ENCODE results near the gene VWA3B.

VWA3B gene

GRCh38 chr2:98308068-98308467 lies 221.1 kb downstream of the VWA3B start:
- TF ChIP-seq CTCF (conservative IDR thresholded peaks at IDR 0.05; ENCODE audit: control insufficient read depth, insufficient read depth, low read depth, low read length), result no peak
- peak; percentile 25 for DNase-seq (ENCODE audit: low read depth)
- no peak overlapping the region for H3K4me3 ChIP-seq (ENCODE audit: control insufficient read depth, low read depth, low read length)

GRCh38 chr2:98308532-98308931 lies 221.6 kb downstream of the VWA3B start:
- no peak for DNase-seq (ENCODE audit: low read depth)
- TF ChIP-seq CTCF (conservative IDR thresholded peaks at IDR 0.05; ENCODE audit: control insufficient read depth, insufficient read depth, low read depth, low read length), result no peak
- no peak overlapping the region for H3K4me3 ChIP-seq (ENCODE audit: control insufficient read depth, low read depth, low read length)

- no peak for DNase-seq (ENCODE audit: low read depth)
- no peak overlapping the region for H3K4me3 ChIP-seq (ENCODE audit: control insufficient read depth, low read depth, low read length)
- TF ChIP-seq CTCF (conservative IDR thresholded peaks at IDR 0.05; ENCODE audit: control insufficient read depth, insufficient read depth, low read depth, low read length), result no peak
Measured at GRCh38 chr2:98309580-98309979, 222.6 kb downstream of the VWA3B start.

GRCh38 chr2:98310010-98310409 lies 223.0 kb downstream of the VWA3B start:
- DNase-seq (ENCODE audit: low read depth), result no peak
- H3K4me3 ChIP-seq (ENCODE audit: control insufficient read depth, low read depth, low read length), result no peak overlapping the region
- no peak for TF ChIP-seq CTCF (conservative IDR thresholded peaks at IDR 0.05; ENCODE audit: control insufficient read depth, insufficient read depth, low read depth, low read length)

GRCh38 chr2:98311090-98311489 lies 224.1 kb downstream of the VWA3B start:
- DNase-seq (ENCODE audit: low read depth), result no peak
- no peak overlapping the region for H3K4me3 ChIP-seq (ENCODE audit: control insufficient read depth, low read depth, low read length)
- no peak for TF ChIP-seq CTCF (conservative IDR thresholded peaks at IDR 0.05; ENCODE audit: control insufficient read depth, insufficient read depth, low read depth, low read length)

- no peak overlapping the region for H3K4me3 ChIP-seq (ENCODE audit: control insufficient read depth, low read depth, low read length)
- no peak for DNase-seq (ENCODE audit: low read depth)
- no peak for TF ChIP-seq CTCF (conservative IDR thresholded peaks at IDR 0.05; ENCODE audit: control insufficient read depth, insufficient read depth, low read depth, low read length)
Measured at GRCh38 chr2:98311771-98312545, 225.0 kb downstream of the VWA3B start.
